Ecto neural progenitor cell (in vitro differentiated cells): ENCODE data around the gene IQGAP2.

Experiments
- DNase-seq: peaks from one replicate; pipeline ENCODE4 v3.0.0-alpha.2; 2018; ENCODE audit warnings: low spot score

IQGAP2 gene

GRCh38 chr5:76477571-76477970, 74.5 kb downstream of the IQGAP2 start:
- DNase-seq = no peak

GRCh38 chr5:76479281-76479680, 76.2 kb downstream of the IQGAP2 start:
- DNase-seq = no peak

GRCh38 chr5:76479973-76480667, 77.0 kb downstream of the IQGAP2 start:
- DNase-seq = no peak

GRCh38 chr5:76482984-76483383, 79.9 kb downstream of the IQGAP2 start:
- DNase-seq = no peak

- no peak for DNase-seq
Observed at GRCh38 chr5:76483433-76483832, 80.3 kb downstream of the IQGAP2 start.

GRCh38 chr5:76483881-76484280, 80.8 kb downstream of the IQGAP2 start:
- no peak for DNase-seq

GRCh38 chr5:76485511-76485910, 82.4 kb downstream of the IQGAP2 start:
- DNase-seq = no peak

- DNase-seq = no peak
Observed at GRCh38 chr5:76487386-76487785, 84.3 kb downstream of the IQGAP2 start.

GRCh38 chr5:76487821-76488220, 84.7 kb downstream of the IQGAP2 start:
- DNase-seq = no peak

GRCh38 chr5:76488969-76489368, 85.9 kb downstream of the IQGAP2 start:
- no peak for DNase-seq

- DNase-seq = no peak
Observed at GRCh38 chr5:76489877-76490688, 87.0 kb downstream of the IQGAP2 start.

GRCh38 chr5:76490960-76491359, 87.9 kb downstream of the IQGAP2 start:
- DNase-seq = no peak

GRCh38 chr5:76492819-76493189, 89.7 kb downstream of the IQGAP2 start:
- DNase-seq = no peak

GRCh38 chr5:76493190-76493837, 90.2 kb downstream of the IQGAP2 start:
- DNase-seq = no peak

GRCh38 chr5:76494201-76494600, 91.1 kb downstream of the IQGAP2 start:
- DNase-seq = no peak

- no peak for DNase-seq
Observed at GRCh38 chr5:76495870-76496269, 92.8 kb downstream of the IQGAP2 start.

- no peak for DNase-seq
Observed at GRCh38 chr5:76497065-76497460, 94.0 kb downstream of the IQGAP2 start.

GRCh38 chr5:76497986-76498717, 95.1 kb downstream of the IQGAP2 start:
- DNase-seq = no peak

GRCh38 chr5:76499507-76500161, 96.5 kb downstream of the IQGAP2 start:
- no peak for DNase-seq

- no peak for DNase-seq
Observed at GRCh38 chr5:76500633-76501393, 97.7 kb downstream of the IQGAP2 start.

GRCh38 chr5:76503929-76504328, 100.8 kb downstream of the IQGAP2 start:
- no peak for DNase-seq
